ENCODE data around the gene RAPGEF3.

RAPGEF3 gene

GRCh38 chr12:47762850-47763465 lies 4.3 kb upstream of the RAPGEF3 start:
- in situ Hi-C loops (cut with HindIII; ENCODE audit: low sequenced_read_pairs) = no loop called here

GRCh38 chr12:47758584-47758833 lies 171 bp downstream of the RAPGEF3 start:
- in situ Hi-C loops (cut with HindIII; ENCODE audit: low sequenced_read_pairs) = loop anchor here (5.0 kb wide), 1 partner anchor 84 kb away; no protein-coding TSS in a partner anchor

GRCh38 chr12:47757840-47758583 lies 668 bp downstream of the RAPGEF3 start:
- in situ Hi-C loops (cut with HindIII; ENCODE audit: low sequenced_read_pairs) = loop anchor here (5.0 kb wide), 1 partner anchor 84 kb away; no protein-coding TSS in a partner anchor

- in situ Hi-C loops (cut with HindIII; ENCODE audit: low sequenced_read_pairs) = loop anchor here (5.0 kb wide), 1 partner anchor 85 kb away; no protein-coding TSS in a partner anchor
These were observed 1.3 kb downstream of the RAPGEF3 start for GRCh38 chr12:47757364-47757839.

- in situ Hi-C loops (cut with HindIII; ENCODE audit: low sequenced_read_pairs) = loop anchor here (5.0 kb wide), 1 partner anchor 86 kb away; no protein-coding TSS in a partner anchor
These were observed 2.8 kb downstream of the RAPGEF3 start for GRCh38 chr12:47755655-47756562.

GRCh38 chr12:47754881-47755280 lies 3.8 kb downstream of the RAPGEF3 start:
- in situ Hi-C loops (cut with HindIII; ENCODE audit: low sequenced_read_pairs) = loop anchor here (5.0 kb wide), 1 partner anchor 87 kb away; no protein-coding TSS in a partner anchor

- in situ Hi-C loops (cut with HindIII; ENCODE audit: low sequenced_read_pairs) = no loop called here
These were observed 4.6 kb downstream of the RAPGEF3 start for GRCh38 chr12:47754126-47754525.

GRCh38 chr12:47753021-47754001 lies 5.4 kb downstream of the RAPGEF3 start:
- in situ Hi-C loops (cut with HindIII; ENCODE audit: low sequenced_read_pairs) = no loop called here

- in situ Hi-C loops (cut with HindIII; ENCODE audit: low sequenced_read_pairs) = no loop called here
These were observed 6.1 kb downstream of the RAPGEF3 start for GRCh38 chr12:47752552-47752951.

GRCh38 chr12:47752121-47752520 lies 6.6 kb downstream of the RAPGEF3 start:
- in situ Hi-C loops (cut with HindIII; ENCODE audit: low sequenced_read_pairs) = no loop called here

- in situ Hi-C loops (cut with HindIII; ENCODE audit: low sequenced_read_pairs) = no loop called here
These were observed 7.1 kb downstream of the RAPGEF3 start for GRCh38 chr12:47751561-47751960.

- in situ Hi-C loops (cut with HindIII; ENCODE audit: low sequenced_read_pairs) = no loop called here
These were observed 7.7 kb downstream of the RAPGEF3 start for GRCh38 chr12:47750916-47751470.

- in situ Hi-C loops (cut with HindIII; ENCODE audit: low sequenced_read_pairs) = no loop called here
These were observed 8.4 kb downstream of the RAPGEF3 start for GRCh38 chr12:47750229-47750798.

GRCh38 chr12:47748899-47749298 lies 9.8 kb downstream of the RAPGEF3 start:
- in situ Hi-C loops (cut with HindIII; ENCODE audit: low sequenced_read_pairs) = no loop called here

GRCh38 chr12:47748507-47748828 lies 10.2 kb downstream of the RAPGEF3 start:
- in situ Hi-C loops (cut with HindIII; ENCODE audit: low sequenced_read_pairs) = no loop called here

GRCh38 chr12:47747596-47748506 lies 10.8 kb downstream of the RAPGEF3 start:
- in situ Hi-C loops (cut with HindIII; ENCODE audit: low sequenced_read_pairs) = no loop called here

- in situ Hi-C loops (cut with HindIII; ENCODE audit: low sequenced_read_pairs) = no loop called here
These were observed 11.6 kb downstream of the RAPGEF3 start for GRCh38 chr12:47747126-47747525.

GRCh38 chr12:47746523-47746922 lies 12.2 kb downstream of the RAPGEF3 start:
- in situ Hi-C loops (cut with HindIII; ENCODE audit: low sequenced_read_pairs) = no loop called here

GRCh38 chr12:47746073-47746472 lies 12.6 kb downstream of the RAPGEF3 start:
- in situ Hi-C loops (cut with HindIII; ENCODE audit: low sequenced_read_pairs) = no loop called here

Measured in endothelial cell of hepatic sinusoid (primary cell).